K562 (cell line): ENCODE results near the gene CDKN2B-AS1. TPM values are rescaled to one million over a fixed set of nuclear protein-coding genes. Genes with fewer than 3 reads are reported as not detected.

Source experiments
- ATAC-seq: fragments of 200-7000 bp; cut with Tn5 transposase; 3 replicates; pipeline ENCODE4 v1.9.1; 2020; ENCODE audit warnings: moderate library complexity
- BruUV-seq: library from RNA; stranded (reverse); fragments of 400-500 nt; replicated peaks from 2 replicates; lab custom pipeline; 2021; lab: Mats Ljungman, UMichigan
- CTCF ChIA-PET: fragments of 300-600 bp; formaldehyde crosslinking; extraction: SDS; loops from one replicate; lab custom pipeline; 2021; ENCODE audit warnings: low intra/inter-chr PET ratio; lab: Yijun Ruan, JAX
- POLR2A ChIA-PET: fragments of 300-600, 350-650 bp; sonication (Branson Sonifier 250); formaldehyde crosslinking; extraction: SDS; loops from one replicate; lab custom pipeline; 2021; ENCODE audit warnings: antibody characterized with exemption, inconsistent platforms; lab: Yijun Ruan, JAX
- DNase-seq, 4 experiments: peaks; one replicate each; pipeline versions ENCODE4 v3.0.0 to v3.0.0-alpha.2; 2011 to 2018; ENCODE audit warnings: low spot score in 3 of 4, mixed read lengths in 3 of 4; ENCODE audit errors: extremely low read depth in 1 of 4
- FAIRE-seq: peaks from 2 replicates; lab custom pipeline; 2011; peaks lifted over from hg19 to GRCh38; lab: Jason Lieb, UNC
- H2AFZ ChIP-seq: 2 replicates; pipeline ENCODE4 v1.6.0; 2011; ENCODE audit warnings: low read depth, low read length, control low read depth, inconsistent platforms
- H3K27ac ChIP-seq: fragments of 200-600 bp; 3 replicates; pipeline ENCODE4 v1.8.0; 2011; ENCODE audit warnings: low read depth, mild to moderate bottlenecking, control low read depth, inconsistent platforms, low read length, moderate library complexity, mixed read lengths; ENCODE audit errors: extremely low read depth
- H3K27me3 ChIP-seq, 2 experiments: fragments of 300-600 bp in 1 of 2; 2 replicates in 1 of 2; 3 replicates in 1 of 2; pipeline versions ENCODE4 v1.6.0 to v1.8.0; 2011; ENCODE audit warnings: inconsistent platforms in 2 of 2, low read length in 2 of 2, mild to moderate bottlenecking in 1 of 2, mixed read lengths in 1 of 2, moderate library complexity in 1 of 2; ENCODE audit not compliant: control insufficient read depth in 2 of 2, insufficient read depth in 2 of 2
- H3K36me3 ChIP-seq: fragments of 300-600 bp; 3 replicates; pipeline ENCODE4 v1.8.0; 2011; ENCODE audit warnings: mild to moderate bottlenecking, low read length, inconsistent platforms; ENCODE audit not compliant: control insufficient read depth, insufficient read depth
- H3K4me1 ChIP-seq, 2 experiments: fragments of 200-600 bp in 1 of 2; replicated peaks in 1 of 2; 2 replicates in 1 of 2; 3 replicates in 1 of 2; pipeline versions ENCODE4 v1.5.1 to v1.8.0; 2011; ENCODE audit warnings: inconsistent platforms in 2 of 2, low read length in 2 of 2, mild to moderate bottlenecking in 1 of 2, mixed read lengths in 1 of 2, moderate library complexity in 1 of 2; ENCODE audit not compliant: control insufficient read depth in 2 of 2, insufficient read depth in 2 of 2
- H3K4me2 ChIP-seq: 2 replicates; pipeline ENCODE4 v1.6.1; 2011; ENCODE audit warnings: low read length, control low read depth, inconsistent platforms, mixed read lengths; ENCODE audit not compliant: insufficient read depth
- H3K4me3 ChIP-seq: fragments of 200-600 bp; sonication (generic), shearing (Covaris generic); 2 replicates; pipeline ENCODE4 v1.5.1; 2016; ENCODE audit warnings: control low read depth, inconsistent platforms
- H3K79me2 ChIP-seq: fragments of 200-600 bp; 3 replicates; pipeline ENCODE4 v1.8.0; 2011; ENCODE audit warnings: low read length, inconsistent platforms; ENCODE audit not compliant: control insufficient read depth, insufficient read depth
- H3K9ac ChIP-seq, 2 experiments: 2 replicates each; pipeline versions ENCODE4 v1.6.0 to v1.6.1; 2011; ENCODE audit warnings: low read depth in 2 of 2, low read length in 2 of 2, control low read depth in 1 of 2, inconsistent platforms in 1 of 2, mild to moderate bottlenecking in 1 of 2, mixed read lengths in 1 of 2; ENCODE audit not compliant: insufficient read depth in 1 of 2
- H3K9me1 ChIP-seq: one replicate; pipeline ENCODE4 v1.6.0; 2011; ENCODE audit warnings: inconsistent platforms, mild to moderate bottlenecking, low read length, moderate library complexity; ENCODE audit not compliant: control insufficient read depth, insufficient read depth
- H3K9me3 ChIP-seq: replicated peaks from 2 replicates; pipeline ENCODE4 v1.5.1; 2011; ENCODE audit warnings: low read depth, low read length, inconsistent platforms; ENCODE audit not compliant: control insufficient read depth, insufficient read depth
- H4K20me1 ChIP-seq: replicated peaks from 2 replicates; pipeline ENCODE4 v1.6.1; 2011; ENCODE audit warnings: low read length, inconsistent platforms, mixed read lengths; ENCODE audit not compliant: control insufficient read depth, insufficient read depth
- ARID1B ChIP-seq: fragments of 450-650 bp; IDR thresholded peaks from 2 replicates; pipeline ENCODE4 v1.6.1; 2016; ENCODE audit warnings: antibody characterized with exemption, mild to moderate bottlenecking, inconsistent platforms
- CBX3 ChIP-seq, 2 experiments: IDR thresholded peaks; 1 replicate in 1 of 2; 2 replicates in 1 of 2; pipeline ENCODE4 v1.6.1; 2012; ENCODE audit warnings: inconsistent platforms in 2 of 2, low read length in 2 of 2, borderline replicate concordance in 1 of 2, control low read depth in 1 of 2
- HDAC8 ChIP-seq: fragments of 450-650 bp; IDR thresholded peaks from 2 replicates; pipeline ENCODE4 v1.6.1; 2016; ENCODE audit warnings: mild to moderate bottlenecking, missing genetic modification characterization, moderate library complexity, missing compliant biosample characterization
- HIVEP1 ChIP-seq: fragments of 250-450 bp; sonication (Bioruptor Pico); IDR thresholded peaks from 2 replicates; pipeline ENCODE4 v1.4.0; 2020; ENCODE audit warnings: mild to moderate bottlenecking
- MXI1 ChIP-seq: IDR thresholded peaks from 2 replicates; pipeline ENCODE4 v1.6.1; 2011; ENCODE audit warnings: low read depth, mild to moderate bottlenecking, improper control_type of control experiment, low read length
- MYBL2 ChIP-seq, 2 experiments: fragments of 450-650 bp in 1 of 2; sonication (generic) in 1 of 2; formaldehyde crosslinking in 1 of 2; IDR thresholded peaks; 2 replicates each; pipeline versions ENCODE4 v1.6.1 to v1.8.1; 2017 to 2022; ENCODE audit warnings: borderline replicate concordance in 1 of 2, inconsistent platforms in 1 of 2, low read depth in 1 of 2, mild to moderate bottlenecking in 1 of 2, missing genetic modification reagents in 1 of 2, moderate library complexity in 1 of 2
- PYGO2 ChIP-seq: fragments of 450-650 bp; IDR thresholded peaks from 2 replicates; pipeline ENCODE4 v1.6.1; 2016; ENCODE audit warnings: mild to moderate bottlenecking, missing genetic modification characterization, moderate library complexity, missing compliant biosample characterization
- SMARCA5 ChIP-seq: fragments of 450-650 bp; IDR thresholded peaks from 2 replicates; pipeline ENCODE4 v1.6.1; 2016
- SP1 ChIP-seq: sonication (generic); formaldehyde crosslinking; IDR thresholded peaks from 2 replicates; pipeline ENCODE4 v1.8.1; 2022; ENCODE audit warnings: mild to moderate bottlenecking, missing genetic modification reagents
- SREBF1 ChIP-seq: fragments of 150-350 bp; IDR thresholded peaks from 2 replicates; pipeline ENCODE4 v1.6.1; 2014; ENCODE audit warnings: antibody characterized with exemption, low read depth, low read length, borderline replicate concordance
- SRSF7 ChIP-seq: fragments of 200-400 bp; formaldehyde crosslinking; optimal IDR thresholded peaks from 2 replicates; pipeline ENCODE3; 2017; ENCODE audit warnings: mild to moderate bottlenecking, low read depth, low read length
- TEAD2 ChIP-seq: fragments of 450-650 bp; IDR thresholded peaks from 2 replicates; pipeline ENCODE4 v1.6.1; 2016; ENCODE audit warnings: missing genetic modification characterization, control low read depth, missing compliant biosample characterization
- ZBTB8A ChIP-seq: fragments of 450-650 bp; IDR thresholded peaks from 2 replicates; pipeline ENCODE4 v1.6.1; 2018; ENCODE audit warnings: mild to moderate bottlenecking, moderate library complexity; ENCODE audit not compliant: partially characterized antibody
- ZNF512 ChIP-seq: IDR thresholded peaks from 2 replicates; pipeline ENCODE4 v1.6.1; 2016; ENCODE audit warnings: missing genetic modification characterization, missing compliant biosample characterization
- ZNF518B ChIP-seq: fragments of 250-450 bp; sonication (Bioruptor Pico); IDR thresholded peaks from 2 replicates; pipeline ENCODE4 v1.5.0; 2021; ENCODE audit warnings: mild to moderate bottlenecking, moderate library complexity
- ZNF696 ChIP-seq: fragments of 250-450 bp; sonication (Bioruptor Pico); conservative IDR thresholded peaks from 2 replicates; pipeline ENCODE4 v1.4.0; 2020; ENCODE audit warnings: mild to moderate bottlenecking, moderate library complexity
- WGBS: fragments of 100-300 bp; shearing (Covaris generic); methylation state at CpG from one replicate; pipeline ENCODE4 v1.1.6; 2016; ENCODE audit warnings: low coverage, mixed read lengths; ENCODE audit not compliant: insufficient coverage; ENCODE audit errors: missing lambda C conversion rate; 5-methylcytosine and 5-hydroxymethylcytosine counted together
- in situ Hi-C: fragments of 300-500 bp; cut with MboI; formaldehyde crosslinking; loops from 4 replicates; pipeline ENCODE4 v1.15.0; 2018; ENCODE audit warnings: inconsistent platforms, mixed read lengths
- intact Hi-C: fragments of 100-400 bp; cut with micrococcal nuclease; formaldehyde crosslinking; loops from 2 replicates; pipeline ENCODE4 v1.14.2; 2022
- polyA plus RNA-seq, 8 experiments: library from polyadenylated mRNA; depleted of rRNA in 4 of 8; stranded (reverse) in 5 of 8; unstranded in 3 of 8; fragments of >200 nt; fragmentation: Nextera tagmentation in 2 of 8; fragmentation: Illumina TruSeq in 1 of 8; extraction: Ambion mirVana in 2 of 8; extraction: Trizol in 1 of 8; gene quantifications; 2 replicates each; pipeline versions ENCODE4 v1.2.1 to v1.2.3, GENCODE V29; 2011 to 2014; ENCODE audit warnings: inconsistent platforms in 1 of 8, missing spikeins in 1 of 8
- total RNA-seq, 7 experiments: library from RNA; depleted of rRNA in 6 of 7; stranded (reverse); fragments of >200 nt in 6 of 7; fragmentation: Illumina TruSeq in 2 of 7; extraction: Trizol in 2 of 7; gene quantifications; 2 replicates each; pipeline versions ENCODE4 v1.2.1 to v1.2.3, GENCODE V29; 2011 to 2021; ENCODE audit warnings: low replicate concordance in 1 of 7
- TF ChIP-seq, protein P1 (sequence below): IDR thresholded peaks from 3 replicates; pipeline ENCODE4 v1.6.1; 2011; ENCODE audit warnings: borderline replicate concordance, mild to moderate bottlenecking; ENCODE audit not compliant: insufficient read length, insufficient read depth

CDKN2B-AS1 gene
- total and polyA plus RNA-seq, 9 of the 15 experiments (the other 6 are each of a cell fraction or from before 2014, with no cell fraction given), result not detected

DNA sequence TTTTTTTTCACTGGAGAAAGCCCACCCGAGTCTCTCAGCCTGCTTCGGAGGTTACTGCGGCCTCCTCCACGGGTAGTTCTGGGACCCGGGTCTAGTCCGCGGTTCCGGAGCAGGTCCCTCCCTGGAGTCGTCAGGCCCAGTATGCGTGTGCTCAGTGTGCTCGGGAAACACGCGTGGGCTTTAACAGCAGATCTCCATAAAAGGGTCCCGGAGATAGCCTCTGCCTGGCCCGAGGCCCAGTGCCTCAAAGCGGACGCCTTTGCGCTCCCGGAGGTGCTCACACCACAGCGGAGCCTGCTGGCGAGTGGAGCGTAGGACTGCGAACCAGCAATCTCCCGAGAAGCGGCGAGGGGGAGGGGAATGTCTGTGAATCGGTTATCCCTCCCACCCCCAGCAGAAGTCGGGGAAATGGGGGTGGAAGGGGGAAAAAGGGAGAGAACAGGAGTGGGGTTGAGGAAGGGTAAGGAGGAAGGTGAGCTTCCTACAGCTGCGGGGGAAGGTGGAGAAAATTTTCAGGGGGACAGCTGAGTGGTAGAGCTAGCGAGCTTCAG lies 29.1 kb upstream of the CDKN2B-AS1 start:
- Histone ChIP-seq H3K36me3 (no peaks in the 10 kb centered on the region), H3K9ac (no peak overlapping the region), H2AFZ (no peak overlapping the region), H4K20me1 (no peaks in the 10 kb centered on the region), H3K79me2 (no peaks in the 10 kb centered on the region), H3K4me1 (no peaks in the 10 kb centered on the region), H3K9me1 (no peaks in the 10 kb centered on the region), H3K27me3 (no peaks in the 10 kb centered on the region), H3K4me2 (no peak overlapping the region), H3K27ac (no peak overlapping the region), H3K4me3 (no peak overlapping the region), H3K9me3 (no peaks in the 10 kb centered on the region)
- in situ Hi-C loops (no loop called here), intact Hi-C loops (no loop called here)
- no peak for ATAC-seq
- FAIRE-seq, result no peak
- BruUV-seq, result no TSS peak
- POLR2A ChIA-PET, result no interaction called here
- DNase-seq, result no peak
- WGBS, result no CpG with 5 or more reads among the region's 30 CpGs
- CTCF ChIA-PET, result no interaction called here
- TF ChIP-seq MYBL2 (IDR thresholded peaks at IDR 0.05; ENCODE audit: low read depth), result no peak
- TF ChIP-seq MYBL2 (CRISPR knock-in tag; IDR thresholded peaks at IDR 0.05; ENCODE audit: borderline replicate concordance), result no peak
- TF ChIP-seq SRSF7, result no peak
- TF ChIP-seq HDAC8 (tag), result no peak
- TF ChIP-seq ZNF518B (CRISPR knock-in tag), result no peak
- TF ChIP-seq CBX3 (IDR thresholded peaks at IDR 0.05; ENCODE audit: borderline replicate concordance in 1 of 2, low read length in 2 of 2), result no peak
- TF ChIP-seq HIVEP1 (CRISPR knock-in tag), result no peak
- no peak for TF ChIP-seq ZNF512
- TF ChIP-seq MXI1, result no peak
- TF ChIP-seq, protein P1, sequence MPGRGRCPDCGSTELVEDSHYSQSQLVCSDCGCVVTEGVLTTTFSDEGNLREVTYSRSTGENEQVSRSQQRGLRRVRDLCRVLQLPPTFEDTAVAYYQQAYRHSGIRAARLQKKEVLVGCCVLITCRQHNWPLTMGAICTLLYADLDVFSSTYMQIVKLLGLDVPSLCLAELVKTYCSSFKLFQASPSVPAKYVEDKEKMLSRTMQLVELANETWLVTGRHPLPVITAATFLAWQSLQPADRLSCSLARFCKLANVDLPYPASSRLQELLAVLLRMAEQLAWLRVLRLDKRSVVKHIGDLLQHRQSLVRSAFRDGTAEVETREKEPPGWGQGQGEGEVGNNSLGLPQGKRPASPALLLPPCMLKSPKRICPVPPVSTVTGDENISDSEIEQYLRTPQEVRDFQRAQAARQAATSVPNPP, result no peak
- TF ChIP-seq TEAD2 (tag), result no peak
- TF ChIP-seq SREBF1, result no peak
- no peak for TF ChIP-seq ZNF696 (CRISPR knock-in tag)
- no peak for TF ChIP-seq SMARCA5
- TF ChIP-seq ZBTB8A, result no peak
- no peak for TF ChIP-seq ARID1B
- TF ChIP-seq SP1 (CRISPR knock-in tag), result no peak
- no peak for TF ChIP-seq PYGO2 (tag)
